Measurements from ENCODE around the gene YIPF7.

GRCh38 chr4:44663539-44664263 is 12.3 kb upstream of the YIPF7 start:
- TF ChIP-seq CTCF (conservative IDR thresholded peaks at IDR 0.05 in 1 of 2, IDR thresholded peaks at IDR 0.05 in 1 of 2; ENCODE audit: low read depth in 1 of 2, low read length in 2 of 2) (no peak), EZH2 (IDR thresholded peaks at IDR 0.05; ENCODE audit: low read length, missing control alignments) (no peak)

All from fibroblast of lung (primary cell).